ENCODE data around the gene IL1R1. TPM values are rescaled to one million over a fixed set of nuclear protein-coding genes. Genes with fewer than 3 reads are reported as not detected.

Gene IL1R1
- total RNA-seq, 1 experiment from 2014 or later = 1.0 TPM

GRCh38 chr2:102159295-102159694 lies 16.7 kb downstream of the IL1R1 start:
- DNase-seq = no peak
- Histone ChIP-seq H3K4me3 (ENCODE audit: insufficient read depth, low read depth, low read length) (no peak overlapping the region), H3K36me3 (replicated peaks; ENCODE audit: control insufficient read depth, insufficient read depth, low read length) (no peaks in the 10 kb centered on the region), H3K27me3 (ENCODE audit: control insufficient read depth, insufficient read depth, low read length) (no peaks in the 10 kb centered on the region)

GRCh38 chr2:102166189-102166845 lies 23.8 kb downstream of the IL1R1 start:
- Histone ChIP-seq H3K4me3 (ENCODE audit: insufficient read depth, low read depth, low read length) (no peak overlapping the region), H3K27me3 (ENCODE audit: control insufficient read depth, insufficient read depth, low read length) (no peaks in the 10 kb centered on the region), H3K36me3 (replicated peaks; ENCODE audit: control insufficient read depth, insufficient read depth, low read length) (no peaks in the 10 kb centered on the region)
- DNase-seq = peak; percentile 35

GRCh38 chr2:102168026-102168771 lies 25.7 kb downstream of the IL1R1 start:
- no peak for DNase-seq
- Histone ChIP-seq H3K4me3 (ENCODE audit: insufficient read depth, low read depth, low read length) (no peak overlapping the region), H3K27me3 (ENCODE audit: control insufficient read depth, insufficient read depth, low read length) (no peaks in the 10 kb centered on the region), H3K36me3 (replicated peaks; ENCODE audit: control insufficient read depth, insufficient read depth, low read length) (no peaks in the 10 kb centered on the region)

GRCh38 chr2:102171946-102172345 lies 29.4 kb downstream of the IL1R1 start:
- Histone ChIP-seq H3K36me3 (replicated peaks; ENCODE audit: control insufficient read depth, insufficient read depth, low read length) (no peaks in the 10 kb centered on the region), H3K27me3 (ENCODE audit: control insufficient read depth, insufficient read depth, low read length) (no peaks in the 10 kb centered on the region), H3K4me3 (ENCODE audit: insufficient read depth, low read depth, low read length) (no peak overlapping the region)
- no peak for DNase-seq

- H3K27me3 ChIP-seq (ENCODE audit: control insufficient read depth, insufficient read depth, low read length) = no peaks in the 10 kb centered on the region
- H3K36me3 ChIP-seq (replicated peaks; ENCODE audit: control insufficient read depth, insufficient read depth, low read length) = no peaks in the 10 kb centered on the region
- DNase-seq = no peak
- no peak overlapping the region for H3K4me3 ChIP-seq (ENCODE audit: insufficient read depth, low read depth, low read length)
Observed at GRCh38 chr2:102172745-102173144, 30.2 kb downstream of the IL1R1 start.

- no peak for DNase-seq
- Histone ChIP-seq H3K27me3 (ENCODE audit: control insufficient read depth, insufficient read depth, low read length) (no peaks in the 10 kb centered on the region), H3K36me3 (replicated peaks; ENCODE audit: control insufficient read depth, insufficient read depth, low read length) (no peaks in the 10 kb centered on the region), H3K4me3 (ENCODE audit: insufficient read depth, low read depth, low read length) (no peak overlapping the region)
Observed at GRCh38 chr2:102176172-102176571, 33.6 kb downstream of the IL1R1 start.

GRCh38 chr2:102177814-102178478 lies 35.4 kb downstream of the IL1R1 start:
- no peak for DNase-seq
- no peaks in the 10 kb centered on the region for H3K27me3 ChIP-seq (ENCODE audit: control insufficient read depth, insufficient read depth, low read length)

GRCh38 chr2:102179061-102179460 lies 36.5 kb downstream of the IL1R1 start:
- no peak overlapping the region for H3K4me3 ChIP-seq (ENCODE audit: insufficient read depth, low read depth, low read length)
- H3K27me3 ChIP-seq (ENCODE audit: control insufficient read depth, insufficient read depth, low read length) = no peaks in the 10 kb centered on the region
- H3K36me3 ChIP-seq (replicated peaks; ENCODE audit: control insufficient read depth, insufficient read depth, low read length) = no peaks in the 10 kb centered on the region
- no peak for DNase-seq

More at GRCh38 chr2:102177814-102178478, 35.4 kb downstream of the IL1R1 start:
- H3K4me3 ChIP-seq (ENCODE audit: insufficient read depth, low read depth, low read length) = no peak overlapping the region
- H3K36me3 ChIP-seq (replicated peaks; ENCODE audit: control insufficient read depth, insufficient read depth, low read length) = no peaks in the 10 kb centered on the region

- Histone ChIP-seq H3K36me3 (replicated peaks; ENCODE audit: control insufficient read depth, insufficient read depth, low read length) (no peaks in the 10 kb centered on the region), H3K4me3 (ENCODE audit: insufficient read depth, low read depth, low read length) (no peak overlapping the region), H3K27me3 (ENCODE audit: control insufficient read depth, insufficient read depth, low read length) (no peaks in the 10 kb centered on the region)
- DNase-seq = no peak
Observed at GRCh38 chr2:102179788-102180686, 37.5 kb downstream of the IL1R1 start.

GRCh38 chr2:102180687-102180999 lies 38.1 kb downstream of the IL1R1 start:
- no peak for DNase-seq
- Histone ChIP-seq H3K27me3 (ENCODE audit: control insufficient read depth, insufficient read depth, low read length) (no peaks in the 10 kb centered on the region), H3K4me3 (ENCODE audit: insufficient read depth, low read depth, low read length) (no peak overlapping the region), H3K36me3 (replicated peaks; ENCODE audit: control insufficient read depth, insufficient read depth, low read length) (no peaks in the 10 kb centered on the region)

- Histone ChIP-seq H3K36me3 (replicated peaks; ENCODE audit: control insufficient read depth, insufficient read depth, low read length) (no peaks in the 10 kb centered on the region), H3K27me3 (ENCODE audit: control insufficient read depth, insufficient read depth, low read length) (0 out of 2 replicates have a peak, but pooled peaks cover 1% of the 10 kb centered on the region), H3K4me3 (ENCODE audit: insufficient read depth, low read depth, low read length) (no peak overlapping the region)
- no peak for DNase-seq
Observed at GRCh38 chr2:102181376-102181775, 38.8 kb downstream of the IL1R1 start.

GRCh38 chr2:102181919-102182635 lies 39.5 kb downstream of the IL1R1 start:
- H3K36me3 ChIP-seq (replicated peaks; ENCODE audit: control insufficient read depth, insufficient read depth, low read length) = no peaks in the 10 kb centered on the region
- H3K4me3 ChIP-seq (ENCODE audit: insufficient read depth, low read depth, low read length) = no peak overlapping the region
- peaks cover 7% of the 10 kb centered on the region; the same call in 1 of the 2 replicates for H3K27me3 ChIP-seq (ENCODE audit: control insufficient read depth, insufficient read depth, low read length)
- no peak for DNase-seq

- peaks cover 17% of the 10 kb centered on the region; the same call in 1 of the 2 replicates for H3K27me3 ChIP-seq (ENCODE audit: control insufficient read depth, insufficient read depth, low read length)
- H3K4me3 ChIP-seq (ENCODE audit: insufficient read depth, low read depth, low read length) = no peak overlapping the region
- no peak for DNase-seq
- H3K36me3 ChIP-seq (replicated peaks; ENCODE audit: control insufficient read depth, insufficient read depth, low read length) = no peaks in the 10 kb centered on the region
Observed at GRCh38 chr2:102184018-102184417, 41.5 kb downstream of the IL1R1 start.

GRCh38 chr2:102184568-102184967 lies 42.0 kb downstream of the IL1R1 start:
- Histone ChIP-seq H3K27me3 (ENCODE audit: control insufficient read depth, insufficient read depth, low read length) (peaks cover 17% of the 10 kb centered on the region; the same call in 1 of the 2 replicates), H3K36me3 (replicated peaks; ENCODE audit: control insufficient read depth, insufficient read depth, low read length) (no peaks in the 10 kb centered on the region), H3K4me3 (ENCODE audit: insufficient read depth, low read depth, low read length) (no peak overlapping the region)
- DNase-seq = no peak
